ENCODE results near the gene LMOD1.

The LMOD1 gene

GRCh38 chr1:201883786-201884185 lies 62.6 kb downstream of the LMOD1 start:
- TF ChIP-seq CTCF (IDR thresholded peaks at IDR 0.05; ENCODE audit: control extremely low read depth, extremely low read depth, low read depth, missing control alignments) = no peak
- POLR2A ChIA-PET = no interaction called here
- peak; percentile 13 for DNase-seq (ENCODE audit: extremely low spot score)

GRCh38 chr1:201883266-201883665 lies 63.1 kb downstream of the LMOD1 start:
- DNase-seq (ENCODE audit: extremely low spot score) = no peak
- ChIA-PET POLR2A (no interaction called here), CTCF (interaction anchor here (0.9 to 11.2 kb wide), 5 partner anchors 9 to 252 kb away, joined by 4 to 174 read pairs (median 6); partner anchors contain the start of gene SHISA4)
- TF ChIP-seq CTCF (IDR thresholded peaks at IDR 0.05; ENCODE audit: control extremely low read depth, extremely low read depth, low read depth, missing control alignments) = no peak

More at GRCh38 chr1:201883786-201884185, 62.6 kb downstream of the LMOD1 start:
- CTCF ChIA-PET = interaction anchor here (0.8 to 11.2 kb wide), 4 partner anchors 9 to 89 kb away, joined by 3 to 174 read pairs (median 16); partner anchors contain the start of gene SHISA4

GRCh38 chr1:201882665-201883132 lies 63.6 kb downstream of the LMOD1 start:
- DNase-seq (ENCODE audit: extremely low spot score) = peak; percentile 39
- POLR2A ChIA-PET = no interaction called here
- CTCF ChIA-PET = interaction anchor here (0.9 to 11.2 kb wide), 5 partner anchors 8 to 253 kb away, joined by 4 to 174 read pairs (median 6); partner anchors contain the start of gene SHISA4
- TF ChIP-seq CTCF (IDR thresholded peaks at IDR 0.05; ENCODE audit: control extremely low read depth, extremely low read depth, low read depth, missing control alignments) = no peak

- no peak for DNase-seq (ENCODE audit: extremely low spot score)
- no peak for TF ChIP-seq CTCF (IDR thresholded peaks at IDR 0.05; ENCODE audit: control extremely low read depth, extremely low read depth, low read depth, missing control alignments)
- ChIA-PET POLR2A (no interaction called here), CTCF (interaction anchor here (5.9 to 11.2 kb wide), 2 partner anchors 11 to 91 kb away, joined by 27 to 174 read pairs; partner anchors contain the start of gene SHISA4)
Observed at GRCh38 chr1:201881617-201882016, 64.7 kb downstream of the LMOD1 start.

- ChIA-PET POLR2A (interaction anchor here (0.6 kb wide), 1 partner anchor 84 kb away, joined by 3 read pairs; no protein-coding TSS in a partner anchor), CTCF (interaction anchor here (0.9 to 11.2 kb wide), 6 partner anchors 12 to 445 kb away, joined by 3 to 174 read pairs (median 4); partner anchors contain the start of gene SHISA4)
Observed at GRCh38 chr1:201880928-201881571, 65.3 kb downstream of the LMOD1 start.

More at GRCh38 chr1:201880928-201881571, 65.3 kb downstream of the LMOD1 start:
- DNase-seq (ENCODE audit: extremely low spot score) = no peak
- no peak for TF ChIP-seq CTCF (IDR thresholded peaks at IDR 0.05; ENCODE audit: control extremely low read depth, extremely low read depth, low read depth, missing control alignments)

Measured in GM10248 (cell line).